ENCODE data around the gene LCN10.
A peak's percentile ranks its signal among the peaks of the same experiment; 100 is the strongest.

The LCN10 gene

DNA sequence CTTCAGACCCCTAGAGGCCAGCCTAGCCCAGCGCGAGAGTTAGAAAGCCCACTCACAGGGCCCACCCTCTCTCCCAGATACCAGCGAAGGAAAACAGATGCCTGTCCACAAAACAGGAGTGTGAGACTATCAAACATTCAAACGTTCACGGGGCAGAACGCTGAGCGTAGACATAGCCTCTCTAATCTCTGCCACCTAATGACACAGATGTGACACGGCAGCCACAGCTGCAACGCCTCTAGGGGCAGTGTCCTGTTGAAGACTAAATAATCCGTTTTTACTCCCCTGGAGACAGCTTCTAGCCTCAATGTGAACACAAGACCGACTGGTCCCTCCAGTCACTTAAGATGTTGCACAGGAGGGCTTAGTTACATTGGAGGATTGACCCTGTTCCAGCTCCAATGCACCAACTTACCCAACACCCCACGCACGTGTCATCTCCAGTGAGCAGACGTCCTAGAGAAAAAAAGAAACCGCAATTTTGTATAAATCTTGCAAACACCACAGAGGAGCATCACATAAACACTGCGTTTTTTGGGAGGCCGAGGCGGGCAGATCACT lies 16.0 kb downstream of the LCN10 start:
- peak overlapping the region; percentile 79 to 96 (median 80) for H3K27ac Mint-ChIP-seq

DNA sequence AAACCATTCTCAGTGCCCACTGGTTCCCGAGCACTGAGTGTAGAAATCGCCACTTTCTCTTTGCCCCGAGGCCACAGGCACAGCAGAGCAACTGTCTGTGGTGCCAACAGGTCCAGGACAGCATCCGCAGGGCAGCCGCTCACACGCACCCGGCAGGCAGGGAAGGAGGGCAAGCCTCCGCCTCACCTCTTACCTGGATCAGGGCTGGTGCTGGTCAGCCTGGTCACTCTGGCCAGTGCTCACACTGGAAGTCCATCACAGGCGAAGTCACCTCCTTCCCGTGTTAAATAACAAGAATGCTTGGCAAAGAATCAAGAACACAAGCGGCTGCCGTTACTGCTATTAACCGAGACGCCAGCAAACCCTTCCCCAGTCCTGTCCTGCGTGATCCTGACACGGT lies 16.6 kb downstream of the LCN10 start:
- Mint-ChIP-seq H3K4me3 (peak overlapping the region; percentile 97 to 99 (median 99)), H3K9me3 (no peaks in the 10 kb centered on the region), H3K27ac (peak overlapping the region in 2 of 3 experiments; percentile 79 to 80), H3K4me1 (peaks cover 12% of the 10 kb centered on the region), H3K27me3 (ENCODE audit: low read depth) (peaks cover 5% of the 10 kb centered on the region), H3K36me3 (ENCODE audit: low read depth) (peaks cover 29% of the 10 kb centered on the region)
- TF ChIP-seq, protein P1, sequence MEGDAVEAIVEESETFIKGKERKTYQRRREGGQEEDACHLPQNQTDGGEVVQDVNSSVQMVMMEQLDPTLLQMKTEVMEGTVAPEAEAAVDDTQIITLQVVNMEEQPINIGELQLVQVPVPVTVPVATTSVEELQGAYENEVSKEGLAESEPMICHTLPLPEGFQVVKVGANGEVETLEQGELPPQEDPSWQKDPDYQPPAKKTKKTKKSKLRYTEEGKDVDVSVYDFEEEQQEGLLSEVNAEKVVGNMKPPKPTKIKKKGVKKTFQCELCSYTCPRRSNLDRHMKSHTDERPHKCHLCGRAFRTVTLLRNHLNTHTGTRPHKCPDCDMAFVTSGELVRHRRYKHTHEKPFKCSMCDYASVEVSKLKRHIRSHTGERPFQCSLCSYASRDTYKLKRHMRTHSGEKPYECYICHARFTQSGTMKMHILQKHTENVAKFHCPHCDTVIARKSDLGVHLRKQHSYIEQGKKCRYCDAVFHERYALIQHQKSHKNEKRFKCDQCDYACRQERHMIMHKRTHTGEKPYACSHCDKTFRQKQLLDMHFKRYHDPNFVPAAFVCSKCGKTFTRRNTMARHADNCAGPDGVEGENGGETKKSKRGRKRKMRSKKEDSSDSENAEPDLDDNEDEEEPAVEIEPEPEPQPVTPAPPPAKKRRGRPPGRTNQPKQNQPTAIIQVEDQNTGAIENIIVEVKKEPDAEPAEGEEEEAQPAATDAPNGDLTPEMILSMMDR (IDR thresholded peaks at IDR 0.05; ENCODE audit: unreplicated experiment in 3 of 3) = no peak

More for the DNA sequence above, 16.0 kb downstream of the LCN10 start:
- Mint-ChIP-seq H3K9me3 (no peaks in the 10 kb centered on the region), H3K27me3 (ENCODE audit: low read depth) (peaks cover 5% of the 10 kb centered on the region), H3K36me3 (ENCODE audit: low read depth) (peaks cover 27% of the 10 kb centered on the region), H3K4me3 (peak overlapping the region; percentile 97 to 99 (median 99)), H3K4me1 (peaks cover 9% of the 10 kb centered on the region)
- TF ChIP-seq, protein P1 (IDR thresholded peaks at IDR 0.05; ENCODE audit: unreplicated experiment in 3 of 3) = peak; percentile 12 to 35 (median 16)

DNA sequence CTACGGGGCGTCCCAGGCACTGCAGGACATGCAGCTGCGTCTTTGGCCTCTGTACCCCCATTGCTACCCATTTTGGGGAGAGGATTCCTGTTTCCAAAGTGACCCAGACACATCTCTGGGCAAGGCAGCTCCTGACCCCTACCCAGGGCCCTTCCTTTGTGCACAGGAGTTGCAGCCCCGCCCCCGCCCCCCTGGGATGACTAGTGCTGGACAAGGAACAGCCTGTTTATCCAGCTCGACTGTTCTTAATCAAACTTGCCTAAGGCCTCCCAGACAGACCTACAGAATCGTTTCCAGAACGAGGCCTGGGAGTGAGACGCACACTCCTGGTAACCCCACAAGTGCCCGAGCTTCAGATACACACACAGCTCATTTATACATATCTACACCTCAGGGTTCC lies 17.1 kb downstream of the LCN10 start:
- peaks cover 30% of the 10 kb centered on the region for H3K36me3 Mint-ChIP-seq (ENCODE audit: low read depth)
- no peak overlapping the region for H3K27ac Mint-ChIP-seq
- H3K4me1 Mint-ChIP-seq = peaks cover 14% of the 10 kb centered on the region
- TF ChIP-seq, protein P1 (IDR thresholded peaks at IDR 0.05; ENCODE audit: unreplicated experiment in 3 of 3) = no peak
- peak overlapping the region; percentile 97 to 99 (median 99) for H3K4me3 Mint-ChIP-seq
- H3K27me3 Mint-ChIP-seq (ENCODE audit: low read depth) = peaks cover 5% of the 10 kb centered on the region
- no peaks in the 10 kb centered on the region for H3K9me3 Mint-ChIP-seq

DNA sequence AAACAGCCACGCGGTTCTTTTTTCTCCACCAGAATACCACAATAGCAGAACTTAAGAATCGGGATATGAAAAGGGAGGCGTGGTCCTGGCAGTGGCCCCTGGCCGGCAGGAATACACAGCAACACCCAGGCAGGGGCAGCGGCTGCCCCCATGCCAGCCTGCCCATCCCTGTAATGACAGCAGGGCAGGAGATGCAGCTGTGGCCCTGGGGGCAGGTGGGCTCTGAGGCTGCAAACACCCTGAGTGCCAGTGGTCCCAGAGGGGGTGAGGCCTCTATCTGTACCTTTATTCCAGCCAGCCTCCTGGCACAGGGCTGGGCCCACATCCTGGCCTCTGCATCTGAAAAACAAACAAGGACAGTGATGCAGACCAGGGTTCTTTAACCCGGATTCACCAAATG lies 18.0 kb downstream of the LCN10 start:
- Mint-ChIP-seq H3K27ac (no peak overlapping the region), H3K4me3 (peak overlapping the region in 1 of 3 experiments; percentile 42), H3K36me3 (ENCODE audit: low read depth) (peaks cover 30% of the 10 kb centered on the region), H3K9me3 (no peaks in the 10 kb centered on the region), H3K27me3 (ENCODE audit: low read depth) (peaks cover 5% of the 10 kb centered on the region), H3K4me1 (peaks cover 14% of the 10 kb centered on the region)
- TF ChIP-seq, protein P1 (IDR thresholded peaks at IDR 0.05; ENCODE audit: unreplicated experiment in 3 of 3) = no peak

DNA sequence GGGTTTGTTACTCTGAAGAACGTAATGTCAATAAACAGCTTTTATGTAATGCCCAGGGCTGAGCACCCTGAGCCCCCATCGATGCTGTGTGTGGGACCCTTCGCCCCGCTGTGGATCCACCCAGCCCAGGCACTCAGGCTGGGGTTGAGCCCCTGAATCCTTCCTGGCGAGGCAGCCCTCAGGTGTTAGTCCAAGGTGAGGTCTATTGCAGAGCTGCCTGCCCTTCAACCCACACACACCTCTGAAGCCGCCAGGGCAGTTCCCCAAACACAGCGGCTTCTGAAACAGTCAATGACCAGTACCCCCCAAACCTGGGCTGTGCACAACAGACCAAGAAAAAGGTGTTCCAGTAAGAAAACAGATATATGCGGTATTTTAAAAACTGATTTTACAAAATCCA lies 18.8 kb downstream of the LCN10 start:
- Mint-ChIP-seq H3K9me3 (no peaks in the 10 kb centered on the region), H3K4me3 (peak overlapping the region in 1 of 3 experiments; percentile 42), H3K27ac (no peak overlapping the region), H3K36me3 (ENCODE audit: low read depth) (peaks cover 30% of the 10 kb centered on the region), H3K4me1 (peaks cover 14% of the 10 kb centered on the region), H3K27me3 (ENCODE audit: low read depth) (peaks cover 5% of the 10 kb centered on the region)
- TF ChIP-seq, protein P1 (IDR thresholded peaks at IDR 0.05; ENCODE audit: unreplicated experiment in 3 of 3) = no peak

DNA sequence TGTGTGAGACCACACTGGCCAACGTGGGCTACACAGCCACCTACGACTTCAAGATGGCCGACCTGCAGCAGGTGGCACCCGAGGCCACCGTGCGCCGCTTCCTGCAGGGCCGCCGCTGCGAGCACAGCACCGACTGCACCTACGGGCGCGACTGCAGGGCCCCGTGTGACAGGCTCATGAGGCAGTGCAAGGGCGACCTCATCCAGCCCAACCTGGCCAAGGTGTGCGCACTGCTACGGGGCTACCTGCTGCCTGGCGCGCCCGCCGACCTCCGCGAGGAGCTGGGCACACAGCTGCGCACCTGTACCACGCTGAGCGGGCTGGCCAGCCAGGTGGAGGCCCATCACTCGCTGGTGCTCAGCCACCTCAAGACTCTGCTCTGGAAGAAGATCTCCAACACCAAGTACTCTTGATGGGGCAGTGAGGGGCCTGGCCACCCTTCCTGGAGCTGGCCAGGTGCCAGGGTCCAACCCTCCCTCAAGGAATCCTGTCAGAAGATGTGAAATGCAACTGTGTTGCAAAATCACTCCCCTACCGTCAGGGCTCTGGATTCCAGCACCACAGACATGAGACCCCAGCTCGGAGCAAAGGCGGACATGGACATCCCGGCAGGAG lies 19.3 kb downstream of the LCN10 start:
- Mint-ChIP-seq H3K27ac (no peak overlapping the region), H3K4me1 (peaks cover 14% of the 10 kb centered on the region), H3K36me3 (ENCODE audit: low read depth) (peaks cover 30% of the 10 kb centered on the region), H3K4me3 (peak overlapping the region in 2 of 3 experiments; percentile 42 to 67), H3K9me3 (no peaks in the 10 kb centered on the region), H3K27me3 (ENCODE audit: low read depth) (peaks cover 5% of the 10 kb centered on the region)
- TF ChIP-seq, protein P1 (IDR thresholded peaks at IDR 0.05; ENCODE audit: unreplicated experiment in 3 of 3) = no peak

Data from nephron (organoid).